GM21526 (cell line): Measurements from ENCODE around the gene CCDC179.

Source experiments
- ATAC-seq: cut with Tn5 transposase; IDR thresholded peaks from one replicate; pipeline ENCODE4 v1.9.1; 2021; ENCODE audit warnings: moderate library complexity; ENCODE audit not compliant: unreplicated experiment, low FRiP score

Gene CCDC179

GRCh38 chr11:22860241-22860640 is at the start of gene CCDC179:
Gene CCDC179, minus strand, starts transcription at chr11:22860474. Its CDS starts 53 bp downstream, at chr11:22860421.
- no peak for ATAC-seq

- no peak for ATAC-seq
These were observed 43.5 kb upstream of the CCDC179 start for GRCh38 chr11:22903782-22904181.

- ATAC-seq: no peak
These were observed 41.3 kb upstream of the CCDC179 start for GRCh38 chr11:22901603-22902002.

GRCh38 chr11:22900764-22901486 is 40.7 kb upstream of the CCDC179 start:
- ATAC-seq: no peak

- ATAC-seq: no peak
These were observed 37.8 kb upstream of the CCDC179 start for GRCh38 chr11:22898036-22898435.

GRCh38 chr11:22890227-22890626 is 30.0 kb upstream of the CCDC179 start:
- ATAC-seq: no peak

- ATAC-seq: no peak
These were observed 23.9 kb upstream of the CCDC179 start for GRCh38 chr11:22884217-22884616.

- ATAC-seq: no peak
These were observed 19.4 kb upstream of the CCDC179 start for GRCh38 chr11:22879630-22880029.

GRCh38 chr11:22878604-22879003 is 18.3 kb upstream of the CCDC179 start:
- ATAC-seq: no peak

GRCh38 chr11:22878039-22878438 is 17.8 kb upstream of the CCDC179 start:
- no peak for ATAC-seq

GRCh38 chr11:22875869-22876473 is 15.7 kb upstream of the CCDC179 start:
- ATAC-seq: peak; percentile 96

GRCh38 chr11:22869325-22869724 is 9.1 kb upstream of the CCDC179 start:
- ATAC-seq: no peak

GRCh38 chr11:22859756-22860155 is 518 bp downstream of the CCDC179 start:
- no peak for ATAC-seq

- no peak for ATAC-seq
These were observed 8.8 kb downstream of the CCDC179 start for GRCh38 chr11:22851477-22851876.

GRCh38 chr11:22846726-22847125 is 13.5 kb downstream of the CCDC179 start:
- ATAC-seq: no peak

- ATAC-seq: no peak
These were observed 27.8 kb downstream of the CCDC179 start for GRCh38 chr11:22832315-22833015.

GRCh38 chr11:22830082-22830414 is 30.2 kb downstream of the CCDC179 start:
- no peak for ATAC-seq

GRCh38 chr11:22829231-22830081 is 30.8 kb downstream of the CCDC179 start, which contains the start of gene SVIP:
Gene SVIP, minus strand, starts transcription at chr11:22829801. Its CDS starts 53 bp downstream, at chr11:22829748.
- peak; percentile 96 for ATAC-seq

GRCh38 chr11:22828373-22828772 is 31.9 kb downstream of the CCDC179 start:
- ATAC-seq: no peak

GRCh38 chr11:22822203-22822602 is 38.1 kb downstream of the CCDC179 start:
- no peak for ATAC-seq

GRCh38 chr11:22809893-22810292 is 50.4 kb downstream of the CCDC179 start:
- no peak for ATAC-seq
